HepG2 (cell line): ENCODE results near the gene VWA7. TPM values are rescaled to one million over a fixed set of nuclear protein-coding genes. Genes with fewer than 3 reads are reported as not detected.

Experiments
- CENPT ChIP-seq: sonication (generic); formaldehyde crosslinking; IDR thresholded peaks from 2 replicates; pipeline ENCODE4 v1.8.0; 2022; ENCODE audit warnings: low read depth, mild to moderate bottlenecking, moderate library complexity, missing genetic modification reagents
- CHD2 ChIP-seq: IDR thresholded peaks from 2 replicates; pipeline ENCODE4 v1.6.1; 2011; ENCODE audit warnings: low read depth, low read length, improper control_type of control experiment
- ELF1 ChIP-seq: sonication (generic); formaldehyde crosslinking; IDR thresholded peaks from 2 replicates; pipeline ENCODE4 v1.4.0; 2020; ENCODE audit warnings: missing genetic modification reagents
- EP300 ChIP-seq, 3 experiments: sonication (generic) in 1 of 3; formaldehyde crosslinking in 1 of 3; IDR thresholded peaks; 2 replicates each; pipeline versions ENCODE4 v1.5.1 to v1.6.1; 2011 to 2020; ENCODE audit warnings: low read depth in 2 of 3, low read length in 2 of 3, borderline replicate concordance in 1 of 3, improper control_type of control experiment in 1 of 3, mild to moderate bottlenecking in 1 of 3, missing genetic modification reagents in 1 of 3, moderate library complexity in 1 of 3
- HDAC2 ChIP-seq: sonication (generic); formaldehyde crosslinking; IDR thresholded peaks from 2 replicates; pipeline ENCODE4 v1.4.0; 2020; ENCODE audit warnings: missing genetic modification reagents
- JUN ChIP-seq: sonication (generic); formaldehyde crosslinking; IDR thresholded peaks from 2 replicates; pipeline ENCODE4 v1.4.0; 2020; ENCODE audit warnings: mild to moderate bottlenecking, missing genetic modification reagents
- KDM5A ChIP-seq: fragments of 200-600 bp; sonication (generic); IDR thresholded peaks from 2 replicates; pipeline ENCODE4 v1.7.0; 2018; ENCODE audit warnings: antibody characterized with exemption, mild to moderate bottlenecking, low read length, borderline replicate concordance
- KLF13 ChIP-seq: sonication (generic); formaldehyde crosslinking; IDR thresholded peaks from 2 replicates; pipeline ENCODE4 v1.4.0; 2020; ENCODE audit warnings: mild to moderate bottlenecking, missing genetic modification reagents
- KLF16 ChIP-seq, 2 experiments: sonication (generic) in 1 of 2; formaldehyde crosslinking in 1 of 2; IDR thresholded peaks; 2 replicates each; pipeline versions ENCODE4 v1.6.1 to v1.8.0; 2016 to 2023; ENCODE audit warnings: missing genetic modification reagents in 2 of 2, missing compliant biosample characterization in 1 of 2
- LBX2 ChIP-seq: sonication (generic); formaldehyde crosslinking; IDR thresholded peaks from 2 replicates; pipeline ENCODE4 v1.5.0; 2020; ENCODE audit warnings: missing genetic modification reagents, mild to moderate bottlenecking, borderline replicate concordance
- LRRFIP1 ChIP-seq: sonication (generic); formaldehyde crosslinking; conservative IDR thresholded peaks from 2 replicates; pipeline ENCODE4 v1.4.0; 2020; ENCODE audit warnings: missing genetic modification reagents
- NR2F1 ChIP-seq, 2 experiments: fragments of 450-650 bp in 1 of 2; formaldehyde crosslinking in 1 of 2; IDR thresholded peaks; 2 replicates each; pipeline versions ENCODE4 v1.5.0 to v1.6.1; 2016 to 2020; ENCODE audit warnings: mild to moderate bottlenecking in 1 of 2, missing compliant biosample characterization in 1 of 2, missing genetic modification reagents in 1 of 2, moderate library complexity in 1 of 2
- PBX2 ChIP-seq: IDR thresholded peaks from 2 replicates; pipeline ENCODE4 v1.6.1; 2016; ENCODE audit warnings: control low read depth
- PRPF4 ChIP-seq: fragments of 200-400 bp; formaldehyde crosslinking; IDR thresholded peaks from 2 replicates; pipeline ENCODE4 v1.6.1; 2016; ENCODE audit warnings: low read length, low read depth; ENCODE audit not compliant: poor library complexity, severe bottlenecking
- TBP ChIP-seq: sonication (generic); formaldehyde crosslinking; IDR thresholded peaks from 2 replicates; pipeline ENCODE4 v1.5.0; 2020; ENCODE audit warnings: missing genetic modification reagents
- TEAD2 ChIP-seq: sonication (generic); formaldehyde crosslinking; IDR thresholded peaks from 2 replicates; pipeline ENCODE4 v1.9.0; 2021; ENCODE audit warnings: missing genetic modification reagents
- ZFAT ChIP-seq: sonication (generic); formaldehyde crosslinking; conservative IDR thresholded peaks from 2 replicates; pipeline ENCODE4 v1.8.1; 2023; ENCODE audit warnings: missing genetic modification reagents, inconsistent platforms
- ZFP37 ChIP-seq: sonication (generic); formaldehyde crosslinking; IDR thresholded peaks from 2 replicates; pipeline ENCODE4 v1.4.0; 2020; ENCODE audit warnings: missing genetic modification reagents, borderline replicate concordance
- ZMYM3 ChIP-seq: sonication (generic); formaldehyde crosslinking; IDR thresholded peaks from 2 replicates; pipeline ENCODE4 v1.5.1; 2020; ENCODE audit warnings: mild to moderate bottlenecking, missing genetic modification reagents
- ZNF24 ChIP-seq: fragments of 450-650 bp; IDR thresholded peaks from 2 replicates; pipeline ENCODE4 v1.6.1; 2017; ENCODE audit warnings: antibody characterized with exemption, mild to moderate bottlenecking
- ZNF704 ChIP-seq: sonication (generic); formaldehyde crosslinking; IDR thresholded peaks from 2 replicates; pipeline ENCODE4 v1.8.1; 2023; ENCODE audit warnings: mild to moderate bottlenecking, inconsistent platforms, moderate library complexity, missing genetic modification reagents, borderline replicate concordance
- ZNF746 ChIP-seq: sonication (generic); formaldehyde crosslinking; IDR thresholded peaks from 2 replicates; pipeline ENCODE4 v1.8.0; 2022; ENCODE audit warnings: mild to moderate bottlenecking, missing genetic modification reagents
- ZNF883 ChIP-seq: sonication (generic); formaldehyde crosslinking; IDR thresholded peaks from 2 replicates; pipeline ENCODE4 v1.5.1; 2020; ENCODE audit warnings: mild to moderate bottlenecking, missing genetic modification reagents; ENCODE audit errors: not compliant biosample characterization
- ZZZ3 ChIP-seq: sonication (generic); formaldehyde crosslinking; IDR thresholded peaks from 2 replicates; pipeline ENCODE4 v1.4.0; 2020; ENCODE audit warnings: missing genetic modification reagents, mild to moderate bottlenecking, borderline replicate concordance
- polyA plus RNA-seq, 8 experiments: library from polyadenylated mRNA; depleted of rRNA in 3 of 8; stranded (reverse) in 7 of 8; unstranded in 1 of 8; fragments of >200 nt; fragmentation: Illumina TruSeq in 4 of 8; extraction: Trizol in 4 of 8; gene quantifications; 2 replicates each; pipeline versions ENCODE4 v1.2.1 to v1.2.3, GENCODE V29; 2011 to 2016; ENCODE audit warnings: low read depth in 4 of 8, missing spikeins in 1 of 8, mixed read lengths in 1 of 8; ENCODE audit not compliant: insufficient read depth in 1 of 8
- total RNA-seq, 5 experiments: library from RNA; depleted of rRNA; stranded (reverse); fragments of >200 nt; fragmentation: Illumina TruSeq; extraction: Trizol; gene quantifications; 2 replicates each; pipeline ENCODE4 v1.2.3, GENCODE V29; 2016; ENCODE audit warnings: low read depth in 1 of 5

The VWA7 gene
- total and polyA plus RNA-seq, 2 of the 13 experiments (the other 11 are each of a cell fraction or from before 2014, with no cell fraction given) = 0.86 to 3.3 TPM

GRCh38 chr6:31739639-31740396 lies 37.3 kb downstream of the VWA7 start, which contains the start of gene MSH5 (continued):
- peak; percentile 69 for TF ChIP-seq PBX2
- peak; percentile 49; the same call in 1 of the 2 replicates for TF ChIP-seq KDM5A
- no peak for TF ChIP-seq ZNF24
- no peak for TF ChIP-seq LRRFIP1 (CRISPR knock-in tag)
- TF ChIP-seq PRPF4 = peak; percentile 88
- no peak; the same call in 1 of the 2 replicates for TF ChIP-seq ZMYM3 (CRISPR knock-in tag)
- peak; percentile 75 for TF ChIP-seq ZNF746 (CRISPR knock-in tag)
- peak; percentile 84; the same call in 1 of the 2 replicates for TF ChIP-seq ZFP37 (CRISPR knock-in tag)
- TF ChIP-seq HDAC2 = peak; percentile 67
- no peak; a peak in 1 of 4 replicates for TF ChIP-seq EP300 (IDR thresholded peaks at IDR 0.05; ENCODE audit: low read depth in 2 of 2, low read length in 2 of 2)
- TF ChIP-seq EP300 (CRISPR knock-in tag; IDR thresholded peaks at IDR 0.05; ENCODE audit: borderline replicate concordance) = peak; percentile 71
- peak; percentile 95 for TF ChIP-seq ZZZ3 (CRISPR knock-in tag)
- TF ChIP-seq LBX2 = peak; percentile 98; the same call in 1 of the 2 replicates
- peak; percentile 35 for TF ChIP-seq ELF1 (CRISPR knock-in tag)
- TF ChIP-seq NR2F1 (CRISPR knock-in tag; IDR thresholded peaks at IDR 0.05) = 0 out of 4 replicates have a peak, but pooled peaks of 1 of the 2 experiments have one; percentile 14
- TF ChIP-seq CHD2 = peak; percentile 92
- 0 out of 2 replicates have a peak, but pooled peaks have one; percentile 72 for TF ChIP-seq KLF13 (CRISPR knock-in tag)
- peak; percentile 85 for TF ChIP-seq JUN (CRISPR knock-in tag)
- peak; percentile 100 for TF ChIP-seq ZNF883 (CRISPR knock-in tag)
- TF ChIP-seq ZNF704 (CRISPR knock-in tag) = peak; percentile 97
- TF ChIP-seq KLF16 (CRISPR knock-in tag; IDR thresholded peaks at IDR 0.05) = peak; percentile 77 to 79; a peak in 2 of 4 replicates
- peak; percentile 94 for TF ChIP-seq CENPT (CRISPR knock-in tag)
- TF ChIP-seq TEAD2 = peak; percentile 90; the same call in 1 of the 2 replicates
- no peak for TF ChIP-seq ZFAT (CRISPR knock-in tag)
- TF ChIP-seq TBP (CRISPR knock-in tag) = no peak
